ENCODE data around the gene CDH20. TPM values are rescaled to one million over a fixed set of nuclear protein-coding genes. Genes with fewer than 3 reads are reported as not detected.
A peak's percentile ranks its signal among the peaks of the same experiment; 100 is the strongest.

The CDH20 gene
- polyA plus RNA-seq, 3 donors: 3.2 to 3.9 (median 3.7) TPM

- no peak for DNase-seq
Observed at GRCh38 chr18:61574665-61575064, 241.4 kb downstream of the CDH20 start.

GRCh38 chr18:61575419-61575818 is 242.2 kb downstream of the CDH20 start:
- DNase-seq: no peak

GRCh38 chr18:61578846-61579245 is 245.6 kb downstream of the CDH20 start:
- no peak for DNase-seq

DNA sequence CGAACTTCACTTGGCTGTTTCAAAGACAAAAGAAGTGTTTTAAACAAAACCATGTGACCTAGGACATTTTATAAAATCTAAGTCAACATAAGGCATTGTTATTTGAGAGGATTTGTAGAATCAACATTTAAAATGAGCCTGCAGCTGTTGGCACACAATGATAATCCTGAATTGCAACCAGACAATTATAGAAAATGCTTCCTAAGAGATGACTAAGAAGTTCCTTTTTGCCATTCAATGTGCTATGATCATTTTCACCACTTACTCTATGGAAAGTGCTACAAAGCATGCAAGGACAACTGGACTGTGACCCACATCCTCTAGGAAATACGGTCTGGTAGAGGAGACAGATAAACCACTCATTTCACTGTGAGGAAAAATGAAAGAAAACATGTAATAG is 246.4 kb downstream of the CDH20 start:
- DNase-seq: no peak

DNA sequence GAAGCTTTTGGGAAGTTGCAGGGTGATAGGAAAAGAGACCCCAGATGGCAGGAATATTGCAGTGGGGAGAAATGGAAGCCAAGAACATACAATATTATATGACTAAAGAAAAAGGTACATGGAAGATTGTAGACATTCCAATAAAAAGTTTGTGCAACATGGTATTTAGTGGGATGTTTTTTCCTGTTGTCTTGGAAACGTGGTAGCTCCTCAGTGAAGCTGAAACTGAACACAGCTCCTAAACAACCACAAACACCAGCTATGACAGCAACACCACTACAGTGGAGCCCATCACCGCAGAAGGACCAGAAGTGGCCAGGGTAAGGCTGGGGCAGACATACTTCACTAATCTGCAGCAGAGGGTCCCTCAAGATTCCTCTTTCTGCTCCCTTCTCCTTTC is 246.8 kb downstream of the CDH20 start:
- no peak for DNase-seq

DNA sequence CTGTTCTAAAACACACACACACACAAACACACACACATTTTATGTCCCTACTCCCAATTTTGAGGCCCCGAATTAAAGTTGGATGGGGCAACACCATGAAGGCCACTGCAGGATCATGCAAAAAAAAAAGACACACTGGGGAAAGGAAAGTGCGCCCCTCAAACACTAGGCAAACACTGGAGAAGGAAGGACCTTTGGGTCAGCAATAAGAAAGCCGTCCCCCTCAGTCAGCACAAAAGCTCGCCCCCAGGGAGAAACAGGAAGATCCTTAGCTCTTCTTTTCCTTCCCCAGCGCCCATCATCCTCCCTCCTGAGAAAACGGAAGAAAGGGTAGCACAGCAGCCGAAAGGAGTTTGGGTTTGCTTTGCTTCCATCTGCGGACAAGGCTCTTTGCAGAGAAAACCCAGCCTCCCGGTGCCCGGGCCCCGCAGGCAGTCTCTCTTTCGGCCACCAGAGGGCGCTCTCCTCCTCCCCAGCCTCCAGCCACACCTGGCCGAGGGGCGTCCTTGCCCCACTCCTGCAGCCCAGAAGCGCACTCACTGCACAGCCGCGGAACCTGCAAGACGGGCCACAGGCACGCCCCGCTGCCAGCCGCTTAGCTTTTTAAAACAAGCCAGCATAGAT is 248.5 kb downstream of the CDH20 start:
- peak; percentile 72 for DNase-seq

GRCh38 chr18:61582202-61582710 is 249.0 kb downstream of the CDH20 start:
- DNase-seq: no peak

GRCh38 chr18:61583548-61583947 is 250.3 kb downstream of the CDH20 start:
- DNase-seq: no peak

DNA sequence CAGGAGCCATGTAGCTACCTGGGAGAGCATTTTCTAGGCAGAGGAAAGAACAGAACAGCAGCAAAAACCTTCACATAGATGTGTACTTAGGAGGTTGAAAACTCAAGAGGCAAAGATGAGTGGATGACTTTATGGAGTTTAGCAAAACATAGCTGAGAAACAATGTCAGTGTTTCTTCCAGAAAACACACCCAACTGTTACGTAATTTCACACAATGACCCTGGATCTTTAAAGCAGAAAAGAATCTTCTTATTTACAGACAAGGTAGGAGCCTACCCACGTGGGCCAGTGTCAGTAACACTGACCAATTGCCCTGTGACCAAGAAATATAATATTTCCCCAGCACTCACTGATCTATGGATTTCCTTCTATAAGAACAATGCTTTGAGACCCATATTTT is 254.6 kb downstream of the CDH20 start:
- DNase-seq: no peak

DNA sequence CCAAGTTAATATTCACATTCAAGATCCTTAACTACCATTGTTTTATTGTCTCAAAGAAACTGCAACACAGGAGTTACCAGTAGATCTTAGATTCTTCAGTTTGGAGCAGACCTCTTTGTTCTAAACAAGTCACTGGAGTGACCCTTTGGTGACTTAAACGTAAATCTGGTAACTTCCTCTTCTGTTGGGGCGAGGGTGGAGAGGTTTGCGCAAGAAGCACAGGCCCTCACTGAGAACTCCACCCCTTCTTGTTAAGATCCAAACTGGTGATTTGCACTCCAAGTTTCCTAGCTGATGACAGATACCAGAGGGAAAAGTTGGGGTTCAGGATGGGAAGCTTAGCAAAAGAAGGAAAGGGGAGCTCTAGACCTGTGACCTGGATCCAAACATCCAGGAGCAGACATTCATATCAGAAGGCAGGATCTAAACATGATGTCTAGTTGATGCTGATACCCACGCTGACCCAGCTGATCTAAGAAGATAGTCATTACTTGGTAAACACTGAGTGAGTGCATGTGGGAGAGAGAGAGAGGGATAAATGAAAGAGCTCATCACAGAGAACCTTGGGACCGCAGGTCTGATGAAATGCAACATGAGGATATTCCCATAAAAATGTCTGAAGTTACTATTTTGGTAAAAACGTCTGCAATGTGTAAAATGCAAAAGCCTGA is 256.0 kb downstream of the CDH20 start:
- DNase-seq: no peak

DNA sequence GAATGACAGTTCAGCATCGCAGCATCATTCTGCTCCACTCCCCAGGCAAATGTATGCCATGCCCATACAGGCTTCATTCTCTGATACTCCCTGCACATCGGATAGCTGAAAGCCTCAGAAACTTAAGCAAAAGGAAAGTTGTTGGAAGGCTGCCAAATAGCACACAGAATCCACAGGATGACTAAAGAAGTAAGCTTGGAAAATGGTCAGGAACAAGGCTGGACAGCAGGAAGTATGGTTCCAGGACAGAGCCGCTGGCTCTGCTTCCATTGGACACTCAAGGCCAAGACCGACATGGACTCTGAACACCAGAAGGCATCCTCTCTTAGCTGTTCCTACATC is 256.5 kb downstream of the CDH20 start:
- DNase-seq: no peak

DNA sequence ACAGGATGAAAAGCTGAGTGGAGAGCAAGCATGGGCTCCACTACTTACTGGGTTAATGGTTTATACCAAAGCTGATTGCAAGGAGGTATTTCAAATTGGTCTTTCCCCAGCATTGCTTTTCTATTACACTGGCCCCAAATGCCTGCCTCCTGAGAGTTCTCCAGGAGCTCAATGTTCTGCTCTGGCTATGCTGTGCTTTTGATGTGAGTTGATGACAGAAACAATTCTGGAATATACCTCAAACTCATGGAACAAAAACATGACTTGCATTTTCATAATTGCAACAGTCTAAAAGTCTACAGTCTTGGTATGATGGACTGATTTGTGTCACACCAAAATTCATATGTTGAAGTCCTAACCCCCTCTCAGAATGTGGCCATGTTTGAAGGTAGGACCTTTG is 258.0 kb downstream of the CDH20 start:
- no peak for DNase-seq

GRCh38 chr18:61595615-61596251 is 262.5 kb downstream of the CDH20 start:
- DNase-seq: peak; percentile 54

DNA sequence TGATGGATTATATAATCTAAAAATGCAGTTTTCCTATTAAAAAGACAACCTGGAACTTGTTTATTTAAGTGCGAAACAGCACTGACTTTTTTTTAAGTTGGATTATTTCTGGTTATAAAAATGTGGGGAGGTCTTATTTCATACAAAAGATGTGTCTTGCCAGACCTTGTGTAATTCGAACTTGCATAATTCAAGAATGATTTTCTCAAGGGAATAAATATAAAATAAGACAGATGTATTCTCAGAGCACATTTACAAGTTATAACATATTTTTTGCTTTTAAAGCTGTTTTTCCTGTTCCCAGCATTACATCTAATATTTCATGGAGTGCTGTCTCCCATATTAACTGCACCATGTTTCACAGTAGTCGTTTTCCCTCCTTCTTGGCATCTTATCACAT is 263.1 kb downstream of the CDH20 start:
- DNase-seq: peak; percentile 35

DNA sequence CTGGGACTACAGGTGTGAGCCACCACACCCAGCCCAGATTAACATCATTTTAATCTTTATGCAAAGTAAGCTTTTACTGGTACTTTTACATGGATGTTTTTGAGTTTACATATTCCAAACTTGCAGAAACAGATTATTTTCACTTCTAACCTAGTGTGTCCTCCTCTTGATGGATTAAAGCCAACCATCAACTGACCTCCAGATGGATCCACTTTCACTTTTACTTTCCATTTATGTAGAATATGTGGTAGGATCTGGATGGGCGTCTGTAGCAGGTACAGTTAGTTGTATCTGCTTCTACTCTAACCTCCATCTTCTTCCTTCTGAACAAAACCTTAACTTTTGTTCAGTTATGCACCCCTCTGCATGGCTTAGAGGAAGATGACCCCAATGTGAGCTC is 264.1 kb downstream of the CDH20 start:
- DNase-seq: no peak

- no peak for DNase-seq
Observed at GRCh38 chr18:61600422-61600821, 267.2 kb downstream of the CDH20 start.

DNA sequence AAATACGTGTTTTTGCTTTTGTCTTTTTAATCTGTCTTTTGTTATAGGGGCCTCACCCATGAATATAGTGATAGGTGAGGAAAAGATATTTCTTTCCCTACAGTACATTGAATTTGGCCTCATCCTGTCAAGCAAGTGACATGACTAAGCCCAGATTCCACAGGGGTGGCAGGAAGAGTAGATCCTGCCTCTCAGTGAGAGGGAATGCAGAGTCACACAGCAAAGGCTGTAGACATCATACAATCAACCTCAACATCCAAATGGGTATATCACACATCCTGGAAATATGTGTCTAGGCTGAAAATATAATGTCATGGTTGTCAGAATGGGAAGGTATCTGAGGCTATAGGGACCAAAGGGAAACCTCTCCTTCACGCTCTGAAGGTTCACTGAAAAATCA is 269.6 kb downstream of the CDH20 start:
- DNase-seq: no peak
